ENCODE measurements around the gene RNF8.

GRCh38 chr6:37334047-37334446 is 19.7 kb upstream of the RNF8 start:
- TF ChIP-seq MAX (CRISPR knock-in tag; IDR thresholded peaks at IDR 0.05) = no peak
- TF ChIP-seq BHLHE40 (IDR thresholded peaks at IDR 0.05; ENCODE audit: low read length) = no peak
- TF ChIP-seq ZBTB26 (CRISPR knock-in tag; IDR thresholded peaks at IDR 0.05) = no peak
- no peak for TF ChIP-seq RAD51 (IDR thresholded peaks at IDR 0.05; ENCODE audit: borderline replicate concordance, low read depth)
- no peak for TF ChIP-seq TAF1 (IDR thresholded peaks at IDR 0.05; ENCODE audit: control insufficient read depth, extremely low read depth, insufficient read depth, low read length, severe bottlenecking)
- TF ChIP-seq EP400 (IDR thresholded peaks at IDR 0.05) = no peak
- no peak for TF ChIP-seq NCOA1 (IDR thresholded peaks at IDR 0.05; ENCODE audit: low read depth)
- no peak for TF ChIP-seq CTCF (IDR thresholded peaks at IDR 0.05 in 2 of 3, conservative IDR thresholded peaks at IDR 0.05 in 1 of 3; ENCODE audit: insufficient read depth in 2 of 3, low read depth in 1 of 3, low read length in 3 of 3)
- TF ChIP-seq TFAP4 (CRISPR knock-in tag; IDR thresholded peaks at IDR 0.05; ENCODE audit: borderline replicate concordance) = no peak
- TF ChIP-seq CHCHD3 (CRISPR knock-in tag; IDR thresholded peaks at IDR 0.05) = no peak
- TF ChIP-seq ZBTB1 (CRISPR knock-in tag; IDR thresholded peaks at IDR 0.05; ENCODE audit: borderline replicate concordance, low read depth) = no peak
- TF ChIP-seq SMARCA5 (IDR thresholded peaks at IDR 0.05) = no peak
- no peak for TF ChIP-seq ZKSCAN8 (CRISPR knock-in tag; IDR thresholded peaks at IDR 0.05)
- TF ChIP-seq ATF2 (CRISPR knock-in tag; IDR thresholded peaks at IDR 0.05) = no peak
